Measurements from ENCODE around the gene MIXL1. TPM values are rescaled to one million over a fixed set of nuclear protein-coding genes. Genes with fewer than 3 reads are reported as not detected.

MIXL1 gene
- total RNA-seq (0.27 TPM), polyA plus RNA-seq (ENCODE audit: insufficient read depth in 1 of 8, insufficient read length in 8 of 8, low replicate concordance in 1 of 8) (under 1 TPM; 0.36 to 0.98 (median 0.79) TPM)
- long read RNA-seq, donor 1 = 0 reads
- long read RNA-seq, donor 2 = 0 reads
- long read RNA-seq, donor 3, partial matches to known transcripts = 0 of 1 reads
- long read RNA-seq, donor 3, other reads (novel, unspliced or antisense) = 0 of 1 reads
- long read RNA-seq, donor 4 = 0 reads
- long read RNA-seq, donor 5 = 0 reads
- long read RNA-seq, donor 6 = 0 reads
- long read RNA-seq, donor 7 = 0 reads
- long read RNA-seq, donor 8 = 0 reads
- long read RNA-seq, donor 9 = 0 reads
- long read RNA-seq, donor 10 = 0 reads
- long read RNA-seq, donor 11 = 0 reads

DNA sequence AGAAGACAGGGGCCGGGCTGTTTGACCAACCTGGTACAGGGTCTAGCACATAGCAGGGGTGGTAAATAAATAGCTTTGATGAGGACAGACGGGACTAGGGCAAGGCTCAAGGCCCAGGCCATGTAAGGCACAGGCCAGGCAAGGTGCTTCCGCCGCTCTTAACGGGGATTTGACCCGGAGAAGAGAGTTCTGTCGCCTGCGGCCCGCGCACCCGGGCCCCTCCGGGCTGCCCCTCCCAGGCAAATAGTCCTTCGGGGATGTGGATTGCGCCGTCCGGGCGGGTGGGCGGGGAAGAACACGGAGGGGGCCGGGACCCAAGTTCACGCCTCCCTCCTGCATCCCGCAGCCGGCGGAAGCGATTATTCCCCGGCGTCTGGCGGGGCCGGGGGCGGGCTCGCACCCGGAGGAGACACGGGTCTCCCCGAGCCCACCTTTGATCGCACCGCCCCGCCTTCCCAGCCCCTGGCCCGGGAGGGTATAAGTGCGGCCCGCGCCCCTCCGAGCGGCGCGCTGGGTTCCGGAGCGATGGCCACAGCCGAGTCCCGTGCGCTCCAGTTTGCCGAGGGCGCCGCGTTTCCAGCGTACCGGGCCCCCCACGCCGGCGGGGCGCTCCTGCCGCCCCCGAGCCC lies at the start of gene MIXL1:
TSS of gene MIXL1 (plus strand) at position 508 of the 629 bp plus-strand sequence. CDS start at position 526, 18 bp downstream.
- Histone ChIP-seq H3K9me3 (replicated peaks; ENCODE audit: control insufficient read depth, low read depth, low read length) (no peaks in the 10 kb centered on the region), H3K27ac (ENCODE audit: low read length) (no peak within 1 kb of the TSS), H3K27me3 (ENCODE audit: control insufficient read depth, insufficient read depth, low read length) (peaks cover 24% of the 10 kb centered on the region), H3K4me3 (ENCODE audit: low read length) (peak within 1 kb of the TSS; percentile 50), H3K4me1 (ENCODE audit: control insufficient read depth, insufficient read depth, low read length) (peaks cover 10% of the 10 kb centered on the region), H3K36me3 (ENCODE audit: control insufficient read depth, insufficient read depth, low read length) (no peaks in the 10 kb centered on the region)
- WGBS (ENCODE audit: insufficient coverage) = 2% methylated on average over 61 of the region's 62 CpGs
- DNase-seq = peak; percentile 7

DNA sequence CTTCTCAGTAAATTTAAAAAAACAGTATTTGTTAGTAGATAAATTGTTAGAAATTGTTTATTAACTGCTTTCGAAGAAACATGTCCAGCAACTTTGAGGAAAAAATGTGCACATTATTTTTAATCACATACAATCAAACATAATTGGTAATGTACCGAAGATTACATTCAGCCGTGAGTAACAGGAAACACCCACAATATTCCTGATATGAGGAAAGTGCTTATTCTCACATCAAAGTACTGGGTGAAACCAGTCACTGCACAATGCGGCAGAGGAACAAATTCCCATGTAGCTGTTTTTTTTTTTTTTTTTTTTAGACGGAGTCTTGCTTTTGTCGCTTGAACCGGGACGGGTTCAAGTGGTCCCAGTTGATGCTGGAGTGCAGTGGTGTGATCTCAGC lies 46.6 kb upstream of the MIXL1 start:
- Histone ChIP-seq H3K27me3 (ENCODE audit: control insufficient read depth, insufficient read depth, low read length) (no peaks in the 10 kb centered on the region), H3K4me3 (ENCODE audit: low read length) (no peak overlapping the region), H3K36me3 (ENCODE audit: control insufficient read depth, insufficient read depth, low read length) (peaks cover 16% of the 10 kb centered on the region), H3K27ac (ENCODE audit: low read length) (no peak overlapping the region), H3K9me3 (replicated peaks; ENCODE audit: control insufficient read depth, low read depth, low read length) (no peaks in the 10 kb centered on the region), H3K4me1 (ENCODE audit: control insufficient read depth, insufficient read depth, low read length) (peaks cover 2% of the 10 kb centered on the region)
- no peak for DNase-seq
- WGBS (ENCODE audit: insufficient coverage) = no CpG with 5 or more reads among the region's 8 CpGs

DNA sequence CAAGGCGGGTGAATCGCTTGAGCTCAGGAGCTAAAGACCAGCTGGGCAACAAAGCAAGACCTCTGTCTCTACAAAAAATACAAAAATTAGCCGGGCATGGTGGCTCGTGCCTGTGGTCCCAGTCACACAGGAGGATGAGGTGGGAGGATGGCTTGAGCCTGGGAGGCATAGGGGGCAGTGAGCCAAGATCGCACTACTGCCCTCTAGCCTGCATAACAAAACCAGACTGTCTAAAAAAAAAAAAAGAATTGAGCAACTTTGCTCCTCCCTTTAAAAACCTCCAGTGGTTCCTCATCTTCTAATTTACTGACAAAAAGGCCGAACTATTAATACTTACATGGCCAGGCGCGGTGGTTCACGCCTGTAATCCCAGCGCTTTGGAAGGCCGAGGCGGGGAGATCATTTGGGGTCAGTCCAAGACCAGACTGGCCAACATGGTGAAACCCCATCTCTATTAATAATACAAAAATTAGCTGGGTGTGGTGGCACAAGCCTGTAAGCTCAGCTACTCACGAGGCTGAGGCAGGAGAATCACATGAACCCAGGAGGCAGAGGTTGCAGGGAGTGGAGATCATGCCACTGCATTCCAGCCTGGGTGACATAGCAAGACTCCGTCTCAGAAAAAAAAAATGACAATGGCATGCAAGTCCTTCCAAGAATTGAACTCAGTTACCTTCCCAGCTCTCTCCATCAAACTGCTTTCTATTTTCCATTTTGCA lies 41.3 kb upstream of the MIXL1 start:
- Histone ChIP-seq H3K36me3 (ENCODE audit: control insufficient read depth, insufficient read depth, low read length) (peaks cover 7% of the 10 kb centered on the region), H3K27ac (ENCODE audit: low read length) (peak overlapping the region; percentile 25), H3K9me3 (replicated peaks; ENCODE audit: control insufficient read depth, low read depth, low read length) (no peaks in the 10 kb centered on the region), H3K4me1 (ENCODE audit: control insufficient read depth, insufficient read depth, low read length) (peaks cover 13% of the 10 kb centered on the region), H3K4me3 (ENCODE audit: low read length) (no peak overlapping the region), H3K27me3 (ENCODE audit: control insufficient read depth, insufficient read depth, low read length) (no peaks in the 10 kb centered on the region)
- peak; percentile 61 for DNase-seq
- 76% methylated on average over 4 of the region's 14 CpGs for WGBS (ENCODE audit: insufficient coverage)

DNA sequence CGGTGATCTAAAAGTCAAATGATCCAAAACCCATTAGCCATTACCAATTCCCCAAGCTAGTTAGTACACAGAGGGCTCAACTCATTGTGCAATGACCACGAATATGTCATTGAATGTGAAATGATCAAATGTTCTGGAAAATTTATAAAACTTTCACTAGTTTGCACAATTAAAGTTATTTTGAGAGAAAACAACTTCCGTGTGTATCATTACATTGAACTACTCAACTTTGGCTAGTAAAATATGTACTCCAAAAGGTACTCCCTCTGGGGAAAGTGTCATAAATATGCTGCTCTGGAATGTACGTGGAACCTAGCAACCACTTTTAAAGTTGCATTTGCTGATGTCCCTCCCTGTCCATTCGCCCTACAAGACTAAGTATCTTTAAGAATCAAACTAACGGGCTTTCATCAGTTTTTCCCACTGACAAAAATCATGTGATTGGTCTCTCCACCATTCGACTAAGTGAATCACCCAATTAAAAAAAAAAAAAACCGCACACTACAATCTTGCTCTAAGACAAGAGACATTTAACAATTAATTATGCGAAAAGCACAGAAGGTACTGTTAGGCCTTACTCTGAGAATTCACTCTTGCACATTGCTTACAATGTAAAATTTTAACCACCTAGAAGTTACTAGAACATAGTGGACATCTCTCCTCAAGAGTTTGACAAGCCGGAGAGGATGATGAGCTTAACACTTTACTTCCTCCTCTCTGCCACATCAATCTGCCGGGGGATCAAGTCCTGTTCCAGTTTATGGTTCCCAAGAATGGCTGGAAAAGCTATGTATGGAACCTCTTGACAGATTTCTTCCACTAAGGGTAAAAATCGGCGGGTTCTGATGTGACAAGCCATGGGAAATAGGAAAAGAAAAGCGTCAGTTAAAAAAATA lies 38.1 kb upstream of the MIXL1 start:
- 24% methylated on average over 3 of the region's 14 CpGs for WGBS (ENCODE audit: insufficient coverage)
- H3K36me3 ChIP-seq (ENCODE audit: control insufficient read depth, insufficient read depth, low read length) = no peaks in the 10 kb centered on the region
- H3K4me1 ChIP-seq (ENCODE audit: control insufficient read depth, insufficient read depth, low read length) = peaks cover 13% of the 10 kb centered on the region
- H3K27ac ChIP-seq (ENCODE audit: low read length) = peak overlapping the region; percentile 90
- no peaks in the 10 kb centered on the region for H3K9me3 ChIP-seq (replicated peaks; ENCODE audit: control insufficient read depth, low read depth, low read length)
- peak; percentile 35 for DNase-seq
- peak overlapping the region; percentile 93 for H3K4me3 ChIP-seq (ENCODE audit: low read length)
- no peaks in the 10 kb centered on the region for H3K27me3 ChIP-seq (ENCODE audit: control insufficient read depth, insufficient read depth, low read length)

DNA sequence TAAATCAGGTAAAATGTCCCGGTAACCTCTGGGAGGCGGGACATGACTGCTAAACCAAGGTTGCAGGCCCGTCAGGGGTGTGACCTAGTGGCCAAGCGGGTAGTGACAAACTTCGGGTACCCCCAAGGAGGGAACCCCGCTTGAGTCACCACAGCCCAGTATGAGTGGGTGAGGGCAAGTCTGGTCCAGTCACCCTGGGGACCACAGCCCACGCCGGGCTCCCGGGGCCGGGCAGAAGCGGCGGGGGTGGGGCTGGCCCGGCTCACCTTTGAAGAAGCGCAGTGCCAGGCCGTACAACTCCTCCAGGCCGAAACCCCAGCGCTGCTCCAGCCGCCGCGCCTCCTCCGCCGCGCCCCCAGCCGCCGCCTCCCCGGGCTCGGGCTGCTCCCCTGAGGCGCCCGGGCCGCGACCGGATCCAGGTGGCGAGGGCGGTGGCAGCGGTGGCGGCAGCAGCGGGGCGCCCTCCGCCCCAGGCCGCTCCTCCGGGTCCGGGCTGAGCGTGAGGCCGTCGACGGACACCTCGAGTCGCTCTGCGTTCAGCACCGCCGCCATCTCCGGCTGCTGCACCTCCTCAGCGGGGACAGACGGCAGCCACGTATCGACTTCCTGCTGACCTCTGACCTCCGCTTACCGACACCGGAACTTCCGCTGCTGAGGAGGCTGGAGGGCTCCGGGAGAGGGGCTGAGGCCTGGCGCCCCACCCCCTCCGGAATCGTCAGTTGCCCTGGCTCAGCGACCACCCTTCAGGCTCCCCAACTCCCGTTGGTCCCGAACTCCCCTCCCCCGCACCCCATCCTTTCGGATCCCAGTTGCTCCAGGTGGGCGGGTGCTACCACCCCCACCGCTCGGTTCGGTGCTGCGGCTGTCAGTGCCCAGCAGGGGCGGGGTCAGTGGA lies 37.1 kb upstream of the MIXL1 start, which contains the start of gene ACBD3:
TSS of gene ACBD3 (minus strand) at position 618 of the 895 bp plus-strand sequence. CDS start at position 552, 66 bp downstream.
- Histone ChIP-seq H3K4me3 (ENCODE audit: low read length) (peak within 1 kb of the TSS; percentile 93), H3K27ac (ENCODE audit: low read length) (peak within 1 kb of the TSS; percentile 93), H3K9me3 (replicated peaks; ENCODE audit: control insufficient read depth, low read depth, low read length) (no peaks in the 10 kb centered on the region), H3K27me3 (ENCODE audit: control insufficient read depth, insufficient read depth, low read length) (no peaks in the 10 kb centered on the region), H3K4me1 (ENCODE audit: control insufficient read depth, insufficient read depth, low read length) (peaks cover 13% of the 10 kb centered on the region), H3K36me3 (ENCODE audit: control insufficient read depth, insufficient read depth, low read length) (no peaks in the 10 kb centered on the region)
- WGBS (ENCODE audit: insufficient coverage) = 0% methylated on average over 67 of the region's 75 CpGs
- DNase-seq = peak; percentile 97

DNA sequence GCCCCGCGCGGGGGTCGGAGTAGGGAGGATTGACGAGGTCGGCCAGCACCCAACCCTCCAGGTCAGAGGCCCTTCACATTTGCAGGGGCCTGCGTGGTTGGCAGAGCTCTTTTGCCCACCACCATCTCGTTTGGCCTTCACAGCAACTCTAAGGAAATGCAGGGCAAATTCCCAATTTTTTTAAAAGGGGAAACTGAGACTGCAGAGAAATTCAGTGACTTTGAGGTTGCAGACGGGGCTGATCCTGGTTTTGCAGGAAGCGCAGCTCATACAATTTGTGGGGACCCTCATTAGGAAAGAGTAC lies 36.5 kb upstream of the MIXL1 start:
- DNase-seq = no peak
- Histone ChIP-seq H3K9me3 (replicated peaks; ENCODE audit: control insufficient read depth, low read depth, low read length) (no peaks in the 10 kb centered on the region), H3K4me3 (ENCODE audit: low read length) (peak overlapping the region; percentile 93), H3K36me3 (ENCODE audit: control insufficient read depth, insufficient read depth, low read length) (no peaks in the 10 kb centered on the region), H3K27ac (ENCODE audit: low read length) (peak overlapping the region; percentile 93), H3K27me3 (ENCODE audit: control insufficient read depth, insufficient read depth, low read length) (no peaks in the 10 kb centered on the region), H3K4me1 (ENCODE audit: control insufficient read depth, insufficient read depth, low read length) (peaks cover 10% of the 10 kb centered on the region)
- WGBS (ENCODE audit: insufficient coverage) = 30% methylated on average over 2 of the region's 10 CpGs

DNA sequence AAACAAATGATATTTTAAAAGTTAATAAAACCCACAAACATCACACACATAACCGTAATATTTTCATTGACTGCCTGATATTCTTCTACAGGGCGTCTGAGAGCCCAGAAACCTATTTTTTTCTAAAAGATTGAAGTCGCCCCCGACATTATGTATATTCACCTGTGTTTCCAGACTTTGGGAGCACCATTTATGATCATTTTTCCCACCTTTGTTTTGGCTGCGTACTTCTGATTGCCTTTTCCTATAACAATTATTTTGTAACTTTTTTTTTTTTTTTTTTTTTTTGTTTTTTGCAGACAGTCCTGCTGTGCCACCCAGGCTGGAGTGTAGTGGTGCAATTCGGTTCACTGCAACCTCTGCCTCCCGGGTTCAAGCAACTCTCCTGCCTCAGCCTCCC lies 36.1 kb upstream of the MIXL1 start:
- Histone ChIP-seq H3K27ac (ENCODE audit: low read length) (no peak overlapping the region), H3K4me1 (ENCODE audit: control insufficient read depth, insufficient read depth, low read length) (peaks cover 8% of the 10 kb centered on the region), H3K27me3 (ENCODE audit: control insufficient read depth, insufficient read depth, low read length) (no peaks in the 10 kb centered on the region), H3K9me3 (replicated peaks; ENCODE audit: control insufficient read depth, low read depth, low read length) (no peaks in the 10 kb centered on the region), H3K36me3 (ENCODE audit: control insufficient read depth, insufficient read depth, low read length) (no peaks in the 10 kb centered on the region), H3K4me3 (ENCODE audit: low read length) (peak overlapping the region; percentile 93)
- no CpG with 5 or more reads among the region's 7 CpGs for WGBS (ENCODE audit: insufficient coverage)
- no peak for DNase-seq

DNA sequence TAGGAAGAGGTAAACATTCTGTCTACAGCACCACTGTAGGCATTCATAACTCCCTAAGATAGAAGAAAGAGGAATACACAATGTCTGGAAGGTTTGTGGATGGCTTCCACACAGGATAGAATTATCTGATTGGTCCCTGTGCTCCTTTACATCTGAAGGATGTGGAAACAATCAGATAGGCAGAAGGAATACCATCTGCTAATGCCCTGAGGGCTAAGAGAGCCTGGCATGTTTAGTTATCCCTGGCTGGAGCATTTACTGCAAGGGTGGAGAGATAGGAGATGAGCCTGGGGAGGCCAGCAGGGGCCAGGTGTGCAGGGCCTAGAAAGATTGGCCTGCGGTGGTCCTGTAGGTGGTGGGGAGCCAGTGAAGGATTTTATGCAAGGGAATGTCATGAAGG lies 28.3 kb upstream of the MIXL1 start:
- Histone ChIP-seq H3K4me3 (ENCODE audit: low read length) (no peak overlapping the region), H3K9me3 (replicated peaks; ENCODE audit: control insufficient read depth, low read depth, low read length) (no peaks in the 10 kb centered on the region), H3K27ac (ENCODE audit: low read length) (no peak overlapping the region), H3K36me3 (ENCODE audit: control insufficient read depth, insufficient read depth, low read length) (no peaks in the 10 kb centered on the region), H3K4me1 (ENCODE audit: control insufficient read depth, insufficient read depth, low read length) (no peaks in the 10 kb centered on the region), H3K27me3 (ENCODE audit: control insufficient read depth, insufficient read depth, low read length) (no peaks in the 10 kb centered on the region)
- WGBS (ENCODE audit: insufficient coverage) = 92% methylated on average over 1 of the region's 1 CpG
- no peak for DNase-seq

DNA sequence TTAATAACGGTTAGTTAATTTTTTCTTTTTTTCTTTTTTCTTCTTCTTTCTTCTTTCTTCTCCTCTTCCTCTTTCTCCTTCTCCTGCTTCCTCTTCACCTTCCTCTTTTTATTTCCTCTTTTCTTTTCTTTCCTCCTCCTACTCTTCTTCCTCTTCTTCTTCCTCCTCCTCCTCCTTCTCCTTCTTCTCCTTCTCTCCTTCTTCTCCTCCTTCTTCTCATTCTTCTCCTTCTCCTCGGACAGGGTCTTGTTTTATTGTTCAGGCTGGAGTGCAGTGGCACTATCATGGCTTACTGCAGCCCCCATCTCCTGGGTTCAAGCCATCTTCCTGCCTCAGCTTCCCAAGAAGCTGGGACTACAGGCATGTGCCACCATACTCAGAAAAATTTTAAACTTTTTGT lies 23.5 kb upstream of the MIXL1 start:
- H3K4me3 ChIP-seq (ENCODE audit: low read length) = no peak overlapping the region
- DNase-seq = no peak
- H3K36me3 ChIP-seq (ENCODE audit: control insufficient read depth, insufficient read depth, low read length) = no peaks in the 10 kb centered on the region
- WGBS (ENCODE audit: insufficient coverage) = 90% methylated on average over 1 of the region's 2 CpGs
- no peaks in the 10 kb centered on the region for H3K27me3 ChIP-seq (ENCODE audit: control insufficient read depth, insufficient read depth, low read length)
- H3K9me3 ChIP-seq (replicated peaks; ENCODE audit: control insufficient read depth, low read depth, low read length) = no peaks in the 10 kb centered on the region
- no peaks in the 10 kb centered on the region for H3K4me1 ChIP-seq (ENCODE audit: control insufficient read depth, insufficient read depth, low read length)
- no peak overlapping the region for H3K27ac ChIP-seq (ENCODE audit: low read length)
